OCI-LY7 (cell line): ENCODE measurements around the gene TBC1D5.

Experiments
- CTCF ChIP-seq: fragments of 200-600 bp; sonication (generic); conservative IDR thresholded peaks from 2 replicates; pipeline ENCODE4 v1.5.1; 2014; ENCODE audit warnings: mild to moderate bottlenecking, antibody characterized with exemption, low read length, moderate library complexity, mixed read lengths
- EZH2phosphoT487 ChIP-seq: fragments of 200-600 bp; sonication (generic); IDR thresholded peaks from 2 replicates; pipeline ENCODE4 v1.6.1; 2018; ENCODE audit warnings: low read depth, borderline replicate concordance, mild to moderate bottlenecking, mixed run types, antibody characterized with exemption, low read length, moderate library complexity, mixed read lengths

DNA sequence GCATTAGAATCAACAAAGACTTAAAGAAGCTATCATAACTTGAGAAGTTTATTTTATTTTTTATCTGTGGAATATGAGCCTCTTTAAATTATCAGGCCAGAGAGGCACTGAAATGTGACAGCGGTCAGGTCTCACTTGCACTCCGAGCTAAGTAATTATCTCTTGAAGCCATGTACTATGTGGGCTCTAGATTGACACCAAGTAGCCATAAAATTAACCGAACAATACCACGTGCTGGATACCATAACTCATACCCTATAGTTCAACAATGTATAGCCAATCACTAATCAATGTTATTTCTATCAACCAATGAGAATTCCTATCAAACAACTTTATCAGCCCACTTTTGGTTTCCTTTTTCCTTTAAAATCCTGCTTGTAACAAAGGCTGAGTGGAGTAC lies 299.3 kb downstream of the TBC1D5 start:
- TF ChIP-seq CTCF: no peak
- TF ChIP-seq EZH2phosphoT487: no peak
